ENCODE data around the gene SLC5A9.
"Not testable (repeated sequence)": the region's sequence is repeated elsewhere in the genome, so short reads cannot be mapped to it uniquely, and the experiment has no call there.

SLC5A9 gene

GRCh38 chr1:48246727-48247126 is 24.2 kb downstream of the SLC5A9 start:
- no peak for DNase-seq

- DNase-seq: no peak
Observed at GRCh38 chr1:48248356-48248755, 25.8 kb downstream of the SLC5A9 start.

- no peak for DNase-seq
Observed at GRCh38 chr1:48249868-48250267, 27.4 kb downstream of the SLC5A9 start.

- DNase-seq: no peak
Observed at GRCh38 chr1:48250572-48250971, 28.1 kb downstream of the SLC5A9 start.

GRCh38 chr1:48251323-48251722 is 28.8 kb downstream of the SLC5A9 start:
- DNase-seq: no peak

GRCh38 chr1:48251821-48252220 is 29.3 kb downstream of the SLC5A9 start:
- DNase-seq: no peak

- no peak for DNase-seq
Observed at GRCh38 chr1:48254254-48254653, 31.7 kb downstream of the SLC5A9 start.

GRCh38 chr1:48258106-48258505 is 35.6 kb downstream of the SLC5A9 start:
- no peak for DNase-seq

- DNase-seq: no peak
Observed at GRCh38 chr1:48261881-48262400, 39.4 kb downstream of the SLC5A9 start.

- no peak for DNase-seq
Observed at GRCh38 chr1:48263041-48263440, 40.5 kb downstream of the SLC5A9 start.

- DNase-seq: no peak
Observed at GRCh38 chr1:48266576-48266975, 44.1 kb downstream of the SLC5A9 start.

- DNase-seq: not testable (repeated sequence)
Observed at GRCh38 chr1:48277437-48277836, 54.9 kb downstream of the SLC5A9 start.

- DNase-seq: not testable (repeated sequence)
Observed at GRCh38 chr1:48282329-48282728, 59.8 kb downstream of the SLC5A9 start.

- DNase-seq: not testable (repeated sequence)
Observed at GRCh38 chr1:48284696-48285420, 62.3 kb downstream of the SLC5A9 start.

GRCh38 chr1:48285525-48285924 is 63.0 kb downstream of the SLC5A9 start:
- no peak for DNase-seq

GRCh38 chr1:48291421-48291820 is 68.9 kb downstream of the SLC5A9 start:
- DNase-seq: no peak

GRCh38 chr1:48292706-48293105 is 70.2 kb downstream of the SLC5A9 start:
- no peak for DNase-seq

GRCh38 chr1:48294094-48294493 is 71.6 kb downstream of the SLC5A9 start:
- not testable (repeated sequence) for DNase-seq

GRCh38 chr1:48294656-48295055 is 72.1 kb downstream of the SLC5A9 start:
- DNase-seq: no peak
